VCaP (cell line): ENCODE measurements around the gene SLC25A13.

Experiments
- H3K27ac ChIP-seq: fragments of 450-650 bp; 2 replicates; pipeline ENCODE4 v1.5.1; 2017
- TF ChIP-seq, protein P1 (sequence below): fragments of 450-650 bp; conservative IDR thresholded peaks from 2 replicates; pipeline ENCODE4 v1.5.1; 2017; ENCODE audit warnings: mild to moderate bottlenecking, moderate library complexity

Gene SLC25A13

GRCh38 chr7:96216373-96216772 is 105.5 kb downstream of the SLC25A13 start:
- TF ChIP-seq, protein P1, sequence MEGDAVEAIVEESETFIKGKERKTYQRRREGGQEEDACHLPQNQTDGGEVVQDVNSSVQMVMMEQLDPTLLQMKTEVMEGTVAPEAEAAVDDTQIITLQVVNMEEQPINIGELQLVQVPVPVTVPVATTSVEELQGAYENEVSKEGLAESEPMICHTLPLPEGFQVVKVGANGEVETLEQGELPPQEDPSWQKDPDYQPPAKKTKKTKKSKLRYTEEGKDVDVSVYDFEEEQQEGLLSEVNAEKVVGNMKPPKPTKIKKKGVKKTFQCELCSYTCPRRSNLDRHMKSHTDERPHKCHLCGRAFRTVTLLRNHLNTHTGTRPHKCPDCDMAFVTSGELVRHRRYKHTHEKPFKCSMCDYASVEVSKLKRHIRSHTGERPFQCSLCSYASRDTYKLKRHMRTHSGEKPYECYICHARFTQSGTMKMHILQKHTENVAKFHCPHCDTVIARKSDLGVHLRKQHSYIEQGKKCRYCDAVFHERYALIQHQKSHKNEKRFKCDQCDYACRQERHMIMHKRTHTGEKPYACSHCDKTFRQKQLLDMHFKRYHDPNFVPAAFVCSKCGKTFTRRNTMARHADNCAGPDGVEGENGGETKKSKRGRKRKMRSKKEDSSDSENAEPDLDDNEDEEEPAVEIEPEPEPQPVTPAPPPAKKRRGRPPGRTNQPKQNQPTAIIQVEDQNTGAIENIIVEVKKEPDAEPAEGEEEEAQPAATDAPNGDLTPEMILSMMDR = no peak
- no peak overlapping the region for H3K27ac ChIP-seq

GRCh38 chr7:96212474-96212873 is 109.4 kb downstream of the SLC25A13 start:
- TF ChIP-seq, protein P1 = no peak

GRCh38 chr7:96211954-96212353 is 109.9 kb downstream of the SLC25A13 start:
- TF ChIP-seq, protein P1 = no peak
- H3K27ac ChIP-seq = no peak overlapping the region

More at GRCh38 chr7:96212474-96212873, 109.4 kb downstream of the SLC25A13 start:
- no peak overlapping the region for H3K27ac ChIP-seq

GRCh38 chr7:96205665-96206064 is 116.2 kb downstream of the SLC25A13 start:
- H3K27ac ChIP-seq = no peak overlapping the region
- TF ChIP-seq, protein P1 = no peak

DNA sequence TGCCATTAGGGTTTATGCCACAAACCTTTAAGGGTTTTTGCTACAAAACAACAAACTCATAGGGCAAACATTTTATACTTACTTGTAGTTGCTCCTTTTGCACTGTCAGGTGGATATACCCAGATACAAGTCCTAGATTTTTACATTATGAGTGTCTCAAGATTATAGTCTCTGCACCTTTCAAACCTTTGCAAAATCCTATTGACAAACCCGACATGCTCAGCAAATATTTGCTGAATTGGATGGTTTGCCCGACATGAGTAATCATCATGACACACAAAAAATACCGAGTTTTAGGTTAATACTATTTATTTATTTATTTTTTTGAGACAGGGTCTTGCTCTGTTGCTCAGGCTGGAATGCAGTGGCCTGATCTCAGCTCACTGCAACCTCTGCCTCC is 117.3 kb downstream of the SLC25A13 start:
- no peak overlapping the region for H3K27ac ChIP-seq
- TF ChIP-seq, protein P1 = no peak

DNA sequence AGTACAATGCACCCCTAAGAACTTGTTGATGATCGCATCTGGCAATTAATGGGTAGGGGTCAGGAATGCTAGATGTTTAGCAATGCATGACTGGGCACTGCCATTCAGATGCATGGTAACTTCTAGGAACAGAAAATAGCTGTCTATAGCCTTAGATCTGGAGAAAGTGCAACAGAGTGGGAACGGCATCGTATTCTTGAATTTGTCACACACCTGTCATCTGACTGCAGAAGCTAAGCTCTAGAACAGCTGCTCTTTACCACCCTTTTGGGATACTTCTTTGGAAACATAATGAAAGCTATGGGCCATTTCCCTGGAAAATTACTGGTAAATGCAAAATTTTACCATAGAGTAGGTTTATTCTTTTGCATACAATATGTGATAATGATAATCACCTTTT is 118.1 kb downstream of the SLC25A13 start:
- no peak overlapping the region for H3K27ac ChIP-seq
- TF ChIP-seq, protein P1 = no peak

DNA sequence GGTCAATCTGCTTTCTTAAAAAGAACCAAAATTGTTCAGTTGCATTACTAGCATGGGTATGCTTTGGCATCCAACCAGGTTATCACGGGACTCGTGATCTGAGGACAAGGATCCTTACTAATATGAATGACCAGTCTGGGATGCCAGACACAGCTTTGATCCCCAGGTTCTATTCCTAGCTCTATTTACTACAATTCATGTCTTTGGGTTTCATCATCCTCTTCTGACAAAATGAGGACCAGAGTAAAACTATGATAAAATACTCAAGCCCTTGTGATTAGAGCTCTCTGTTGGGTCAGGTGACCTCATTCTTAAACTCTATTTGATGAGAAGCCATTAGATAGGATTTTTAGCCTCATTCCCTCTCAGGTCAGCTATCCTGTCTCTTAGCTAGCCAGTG is 119.8 kb downstream of the SLC25A13 start:
- no peak overlapping the region for H3K27ac ChIP-seq
- TF ChIP-seq, protein P1 = no peak

DNA sequence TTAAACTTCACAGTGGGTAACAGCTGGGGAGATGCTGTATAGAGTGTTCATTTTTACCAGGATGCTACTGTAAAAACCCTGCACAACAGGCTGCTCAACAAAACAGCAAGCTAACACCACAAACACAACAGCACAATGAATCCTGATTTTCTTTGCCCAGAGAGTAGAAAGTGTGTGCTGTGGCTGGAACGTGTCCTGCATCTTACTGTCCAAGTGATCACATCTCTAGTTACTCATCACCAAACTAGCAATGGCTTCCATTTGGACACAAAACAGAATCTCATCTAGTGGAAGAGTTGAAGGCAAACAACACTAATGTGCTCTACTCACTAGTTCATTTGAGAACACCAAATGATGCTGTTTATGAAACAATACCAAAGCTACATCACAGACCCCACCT is 121.2 kb downstream of the SLC25A13 start:
- H3K27ac ChIP-seq = no peak overlapping the region
- TF ChIP-seq, protein P1 = no peak
